A673 (cell line): ENCODE data around the gene SHISA9. TPM values are rescaled to one million over a fixed set of nuclear protein-coding genes. Genes with fewer than 3 reads are reported as not detected.

Source experiments
- BruUV-seq: library from RNA; stranded (reverse); fragments of 400-500 nt; replicated peaks from 2 replicates; lab custom pipeline; 2021; lab: Mats Ljungman, UMichigan
- CTCF ChIA-PET: fragments of 300-600 bp; sonication (Branson Sonifier 250); formaldehyde crosslinking; loops from one replicate; lab custom pipeline; 2022; ENCODE audit warnings: antibody characterized with exemption; lab: Charles Lee
- POLR2A ChIA-PET: fragments of 300-600 bp; sonication (Branson Sonifier 250); formaldehyde crosslinking; loops from one replicate; lab custom pipeline; 2022; ENCODE audit warnings: antibody characterized with exemption; ENCODE audit not compliant: low non-redundant PET; lab: Charles Lee
- DNase-seq: peaks from one replicate; pipeline ENCODE4 v3.0.0-alpha.2; 2015; ENCODE audit warnings: low spot score
- H3K27ac ChIP-seq: fragments of 200-600 bp; sonication (generic); 2 replicates; pipeline ENCODE4 v1.5.1; 2016; ENCODE audit warnings: mixed run types, low read depth, mild to moderate bottlenecking, mixed read lengths, antibody characterized with exemption, low read length; ENCODE audit not compliant: poor library complexity, severe bottlenecking
- H3K27me3 ChIP-seq: fragments of 200-600 bp; sonication (generic); replicated peaks from 2 replicates; pipeline ENCODE4 v1.6.1; 2017; ENCODE audit warnings: mixed run types, low read depth, mild to moderate bottlenecking, mixed read lengths, antibody characterized with exemption, low read length; ENCODE audit not compliant: insufficient read depth, poor library complexity
- H3K36me3 ChIP-seq: fragments of 200-600 bp; sonication (generic); 2 replicates; pipeline ENCODE4 v1.6.1; 2016; ENCODE audit warnings: mixed run types, mild to moderate bottlenecking, mixed read lengths, antibody characterized with exemption, low read length; ENCODE audit not compliant: insufficient read depth, poor library complexity, severe bottlenecking
- H3K4me1 ChIP-seq: fragments of 200-600 bp; sonication (generic); 2 replicates; pipeline ENCODE4 v1.6.1; 2017; ENCODE audit warnings: mixed run types, mild to moderate bottlenecking, mixed read lengths, antibody characterized with exemption, low read length; ENCODE audit not compliant: insufficient read depth, poor library complexity, severe bottlenecking
- H3K4me3 ChIP-seq: fragments of 200-600 bp; sonication (generic); 2 replicates; pipeline ENCODE4 v1.5.1; 2016; ENCODE audit warnings: low read depth, mixed run types, mild to moderate bottlenecking, mixed read lengths, low read length; ENCODE audit not compliant: poor library complexity, severe bottlenecking
- H3K9me3 ChIP-seq: fragments of 200-600 bp; sonication (generic); 2 replicates; pipeline ENCODE4 v1.6.1; 2016; ENCODE audit warnings: mixed run types, low read depth, mild to moderate bottlenecking, mixed read lengths, antibody characterized with exemption, low read length; ENCODE audit not compliant: poor library complexity, severe bottlenecking
- CTCF ChIP-seq: fragments of 300-800, 200-600 bp; sonication (generic); conservative IDR thresholded peaks from 2 replicates; pipeline ENCODE4 v1.5.1; 2017; ENCODE audit warnings: low read depth, mild to moderate bottlenecking, antibody characterized with exemption, low read length, moderate library complexity, mixed read lengths
- EZH2 ChIP-seq: fragments of 200-600 bp; sonication (generic); IDR thresholded peaks from 2 replicates; pipeline ENCODE4 v1.6.1; 2017; ENCODE audit warnings: borderline replicate concordance, low read depth, mild to moderate bottlenecking, mixed read lengths, antibody characterized with exemption, low read length; ENCODE audit not compliant: poor library complexity, severe bottlenecking
- intact Hi-C: fragments of 100-400 bp; cut with micrococcal nuclease; formaldehyde crosslinking; loops from one replicate; pipeline ENCODE4 v1.10.0; 2022; ENCODE audit not compliant: unreplicated experiment
- total RNA-seq: library from RNA; stranded (reverse); gene quantifications from 2 replicates; pipeline ENCODE4 v1.2.3, GENCODE V29; 2021

SHISA9 gene
- total RNA-seq, 1 experiment from 2014 or later = not detected

DNA sequence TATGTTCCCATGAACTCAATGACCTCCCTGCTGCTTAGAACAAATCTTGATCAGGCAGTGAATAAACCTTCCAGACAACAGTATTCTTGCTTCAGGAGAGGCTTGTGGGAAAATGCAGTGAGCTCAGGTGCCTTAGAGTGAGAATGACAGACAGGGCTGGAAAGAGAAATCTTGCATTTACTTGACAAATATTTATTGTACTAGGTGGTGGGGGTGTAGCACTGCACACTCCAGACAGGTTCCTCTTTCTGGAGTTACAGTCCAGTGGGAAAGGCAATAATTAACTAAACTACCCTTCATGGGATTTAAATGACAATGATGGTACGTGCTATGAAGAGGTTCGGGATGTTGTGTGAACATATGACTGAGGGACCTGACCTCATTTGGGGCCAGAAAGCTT is 182.9 kb downstream of the SHISA9 start:
- H3K9me3 ChIP-seq = peaks cover 17% of the 10 kb centered on the region
- H3K27me3 ChIP-seq = no peaks in the 10 kb centered on the region
- TF ChIP-seq CTCF (no peak), EZH2 (no peak)
- no TSS peak for BruUV-seq
- ChIA-PET POLR2A (no interaction called here), CTCF (no interaction called here)
- no peaks in the 10 kb centered on the region for H3K4me1 ChIP-seq
- no peak overlapping the region for H3K27ac ChIP-seq
- no peak overlapping the region for H3K4me3 ChIP-seq
- no peak for DNase-seq
- intact Hi-C loops = no loop called here
- H3K36me3 ChIP-seq = no peaks in the 10 kb centered on the region

DNA sequence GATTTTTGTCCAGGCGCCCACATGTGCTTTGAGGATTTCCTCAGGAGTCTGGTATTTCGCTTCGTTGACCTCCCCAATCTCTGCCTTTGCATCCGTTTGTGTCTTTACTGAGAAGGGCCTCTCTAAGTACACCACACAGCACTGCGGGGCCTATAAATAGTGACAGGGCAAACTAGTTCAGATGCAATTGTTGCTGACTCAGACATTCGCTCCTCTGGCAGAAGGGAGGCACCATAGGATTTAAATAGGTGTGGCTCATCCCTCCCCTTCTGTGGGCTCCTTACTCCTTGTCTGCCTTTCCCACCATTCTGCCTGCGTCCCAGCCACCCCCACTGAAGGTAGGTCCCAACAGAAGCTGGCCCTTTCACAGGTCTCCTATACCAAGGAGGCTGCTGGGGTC is 192.3 kb downstream of the SHISA9 start:
- CTCF ChIA-PET = no interaction called here
- Histone ChIP-seq H3K4me3 (no peak overlapping the region), H3K27ac (no peak overlapping the region), H3K9me3 (peaks cover 6% of the 10 kb centered on the region), H3K36me3 (no peaks in the 10 kb centered on the region), H3K27me3 (no peaks in the 10 kb centered on the region), H3K4me1 (no peaks in the 10 kb centered on the region)
- no TSS peak for BruUV-seq
- no peak for DNase-seq
- no peak for TF ChIP-seq EZH2
- TF ChIP-seq CTCF = no peak
- POLR2A ChIA-PET = no interaction called here
- intact Hi-C loops = no loop called here

- H3K27ac ChIP-seq = no peak overlapping the region
- CTCF ChIA-PET = no interaction called here
- POLR2A ChIA-PET = no interaction called here
- TF ChIP-seq CTCF (no peak), EZH2 (no peak)
- no peaks in the 10 kb centered on the region for H3K36me3 ChIP-seq
- peaks cover 12% of the 10 kb centered on the region for H3K9me3 ChIP-seq
- no TSS peak for BruUV-seq
- intact Hi-C loops = no loop called here
- H3K27me3 ChIP-seq = no peaks in the 10 kb centered on the region
- H3K4me1 ChIP-seq = no peaks in the 10 kb centered on the region
- DNase-seq = no peak
- H3K4me3 ChIP-seq = no peak overlapping the region
Measured at GRCh38 chr16:13095061-13095460, 193.7 kb downstream of the SHISA9 start.
